ENCODE measurements around the gene SPTAN1.

DNA sequence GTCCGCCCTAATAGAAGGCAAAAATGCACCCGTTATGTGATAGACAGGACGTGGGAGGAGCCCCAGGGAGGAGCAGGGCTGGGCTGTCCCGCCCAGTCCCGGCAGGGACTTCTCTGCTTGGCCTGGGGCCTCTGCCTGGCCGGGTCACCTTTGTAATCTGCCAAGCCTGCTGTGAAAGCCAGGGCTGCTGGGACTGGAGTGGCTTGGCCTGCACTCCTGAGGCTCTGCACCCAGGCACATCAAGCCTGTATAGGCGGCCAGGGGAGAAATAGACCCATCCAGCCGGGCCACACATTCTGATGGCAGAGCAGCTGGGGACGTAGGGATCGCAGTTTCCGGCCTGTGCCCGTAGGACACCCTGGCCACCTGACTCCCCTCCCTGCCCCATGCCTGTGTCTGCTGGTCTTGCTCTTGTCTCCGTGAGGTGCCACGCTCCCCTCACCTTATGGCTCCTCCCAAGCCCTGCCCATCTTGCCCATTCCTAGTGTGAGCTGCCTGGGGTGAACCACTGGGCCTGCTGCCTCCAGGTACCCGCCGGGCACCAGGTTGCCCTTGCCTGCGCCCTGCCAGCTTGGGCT lies 76.2 kb downstream of the SPTAN1 start:
- TF ChIP-seq POLR2A (IDR thresholded peaks at IDR 0.05) (no peak), EP300 (IDR thresholded peaks at IDR 0.05) (no peak)
- TF ChIP-seq, protein P1, sequence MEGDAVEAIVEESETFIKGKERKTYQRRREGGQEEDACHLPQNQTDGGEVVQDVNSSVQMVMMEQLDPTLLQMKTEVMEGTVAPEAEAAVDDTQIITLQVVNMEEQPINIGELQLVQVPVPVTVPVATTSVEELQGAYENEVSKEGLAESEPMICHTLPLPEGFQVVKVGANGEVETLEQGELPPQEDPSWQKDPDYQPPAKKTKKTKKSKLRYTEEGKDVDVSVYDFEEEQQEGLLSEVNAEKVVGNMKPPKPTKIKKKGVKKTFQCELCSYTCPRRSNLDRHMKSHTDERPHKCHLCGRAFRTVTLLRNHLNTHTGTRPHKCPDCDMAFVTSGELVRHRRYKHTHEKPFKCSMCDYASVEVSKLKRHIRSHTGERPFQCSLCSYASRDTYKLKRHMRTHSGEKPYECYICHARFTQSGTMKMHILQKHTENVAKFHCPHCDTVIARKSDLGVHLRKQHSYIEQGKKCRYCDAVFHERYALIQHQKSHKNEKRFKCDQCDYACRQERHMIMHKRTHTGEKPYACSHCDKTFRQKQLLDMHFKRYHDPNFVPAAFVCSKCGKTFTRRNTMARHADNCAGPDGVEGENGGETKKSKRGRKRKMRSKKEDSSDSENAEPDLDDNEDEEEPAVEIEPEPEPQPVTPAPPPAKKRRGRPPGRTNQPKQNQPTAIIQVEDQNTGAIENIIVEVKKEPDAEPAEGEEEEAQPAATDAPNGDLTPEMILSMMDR (IDR thresholded peaks at IDR 0.05), result no peak
